Activated CD8-positive, alpha-beta memory T cell treated with anti-CD3 and anti-CD28 coated beads, Interleukin-2, amount 50 U/mL, for 24 hours (primary cell): ENCODE results near the gene GGT5.
"Not testable (repeated sequence)": the region's sequence is repeated elsewhere in the genome, so short reads cannot be mapped to it uniquely, and the experiment has no call there.

ENCODE experiments used
- DNase-seq: peaks from one replicate; pipeline ENCODE4 v3.0.0-alpha.2; 2020; ENCODE audit errors: extremely low read depth

GGT5 gene

DNA sequence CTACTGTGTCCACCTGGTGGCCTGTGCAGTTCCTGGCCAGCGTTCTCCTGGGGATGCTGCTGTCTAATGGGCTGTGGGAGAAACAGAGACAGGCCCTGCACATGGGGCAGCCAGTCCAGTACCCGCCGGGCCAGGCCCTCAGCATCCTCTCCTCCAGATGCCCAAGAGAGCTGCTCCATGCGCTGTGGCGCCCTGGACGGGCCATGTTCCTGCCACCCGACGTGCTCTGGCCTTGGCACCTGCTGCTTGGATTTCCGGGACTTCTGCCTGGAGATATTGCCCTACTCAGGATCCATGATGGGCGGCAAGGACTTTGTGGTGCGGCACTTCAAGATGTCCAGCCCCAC, 62.0 kb downstream of the GGT5 start:
- not testable (repeated sequence) for DNase-seq

DNA sequence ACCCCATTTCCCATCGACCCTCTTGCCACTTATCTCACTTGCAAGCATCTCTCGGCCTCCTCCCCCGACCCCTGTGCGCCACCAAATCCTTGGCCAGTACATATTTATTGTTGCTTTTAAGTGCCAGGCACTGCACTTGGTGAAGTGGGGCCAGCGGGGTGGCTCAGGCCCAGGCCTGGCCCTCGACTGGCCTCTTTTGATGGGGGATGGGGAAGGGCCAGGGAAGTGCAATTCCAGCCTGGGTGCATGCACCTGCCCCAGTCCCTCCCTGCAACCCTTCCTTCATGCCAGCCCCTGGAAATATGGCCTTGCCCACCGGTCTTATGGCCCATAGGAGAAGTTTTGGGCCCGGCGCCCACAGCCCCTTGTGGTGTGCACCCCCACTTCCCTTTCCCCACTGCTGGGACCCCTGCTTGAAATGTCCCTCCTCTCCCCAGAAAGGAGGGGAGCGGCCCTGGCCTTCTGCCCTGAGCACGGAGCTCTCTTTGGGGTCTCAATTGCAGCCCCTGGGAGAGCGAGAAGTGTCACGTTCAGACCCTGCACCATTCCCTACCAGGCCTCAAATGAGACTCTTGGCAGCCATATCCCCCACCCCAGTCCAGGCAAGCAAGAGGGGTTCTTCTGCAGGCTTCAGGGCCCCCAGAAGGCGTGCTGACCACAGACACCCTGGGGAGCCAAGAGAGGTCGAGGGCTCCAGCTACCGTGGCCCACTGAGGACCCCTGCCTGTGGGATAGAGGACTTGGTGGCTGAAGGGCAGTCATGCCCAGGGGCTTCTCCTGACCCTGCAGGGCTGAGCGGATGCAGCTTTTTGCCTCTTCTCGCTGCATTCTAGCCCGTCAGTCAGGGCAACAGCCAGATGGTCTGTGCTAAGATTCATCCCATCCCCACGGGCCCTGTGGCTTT, 62.6 kb downstream of the GGT5 start:
- DNase-seq, result no peak

GRCh38 chr22:24181088-24181995, 63.5 kb downstream of the GGT5 start, which contains the start of gene SUSD2:
SUSD2 (plus strand) TSS chr22:24181487; CDS start chr22:24181520, 33 bp downstream.
- no peak for DNase-seq

DNA sequence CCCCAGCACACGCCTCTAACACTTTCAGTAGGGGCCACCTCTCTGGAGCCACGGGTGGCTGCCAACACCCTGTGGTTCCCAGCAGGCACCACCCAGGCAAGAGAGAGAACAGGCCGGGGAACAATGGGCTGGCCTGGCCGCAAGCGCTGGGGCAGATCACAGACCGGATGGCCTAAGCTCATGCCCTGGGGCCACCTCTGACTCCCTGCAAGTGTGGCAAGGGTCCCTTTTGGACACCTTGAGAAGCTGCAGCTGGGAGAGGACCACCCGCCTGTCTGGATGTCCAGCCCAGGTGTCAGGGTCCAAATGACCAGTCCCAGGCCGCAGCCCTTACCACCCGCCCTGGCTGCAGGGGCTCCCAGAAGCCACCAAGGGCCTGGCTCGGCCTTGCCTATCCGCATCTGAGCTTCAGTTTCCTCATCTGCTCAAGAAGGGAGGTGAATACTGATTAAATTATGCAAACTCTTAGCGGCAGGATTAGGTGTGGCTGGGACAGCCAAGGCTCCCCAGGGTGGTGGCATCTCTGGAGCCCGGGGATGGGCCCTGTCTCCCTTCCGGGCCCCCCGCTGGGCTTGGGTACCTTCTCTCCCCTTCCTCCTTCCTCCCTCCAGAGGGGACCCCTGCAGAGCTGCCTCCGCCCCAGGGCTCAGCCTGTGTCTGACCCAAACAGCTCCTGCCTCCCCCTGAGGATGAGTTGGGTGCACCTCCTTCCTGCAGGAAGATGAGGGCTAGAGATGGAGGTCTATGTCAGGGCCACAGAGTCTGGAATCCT, 64.4 kb downstream of the GGT5 start:
- no peak for DNase-seq

DNA sequence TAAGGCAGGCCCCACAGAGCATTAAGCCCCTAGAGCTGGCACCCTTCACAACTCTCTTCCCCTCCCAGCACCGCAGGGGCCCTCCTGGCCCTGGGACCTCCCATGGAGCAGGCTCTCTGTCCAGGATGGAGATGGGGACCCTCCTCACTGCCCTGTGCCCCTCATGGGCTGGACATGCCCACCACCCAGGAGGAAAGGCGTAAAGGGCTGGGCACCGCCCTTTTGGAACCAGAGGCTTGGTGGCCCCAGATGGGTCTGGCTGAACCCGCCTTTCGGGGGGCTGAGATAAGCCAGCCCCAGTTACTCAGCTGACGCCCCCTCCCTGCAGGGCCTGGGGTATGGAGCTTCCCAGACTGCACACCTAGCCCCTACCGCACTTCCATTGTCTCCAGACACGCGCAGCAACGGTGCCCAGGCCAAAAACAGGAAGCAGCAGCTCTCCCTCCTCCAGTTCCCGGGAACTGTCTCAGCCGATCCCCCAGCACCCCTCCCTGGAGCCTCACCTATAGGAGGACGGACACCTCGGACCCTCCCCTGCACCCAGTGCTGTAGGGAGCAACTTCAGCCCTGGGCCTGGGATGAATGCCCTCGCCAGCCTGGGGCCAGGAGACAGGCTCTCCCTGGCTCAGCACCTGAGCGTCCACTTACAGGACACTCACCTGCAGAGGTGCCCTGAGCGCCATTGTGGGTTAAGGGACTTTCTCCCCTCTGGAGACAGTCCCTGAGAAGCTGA, 65.2 kb downstream of the GGT5 start:
- no peak for DNase-seq

DNA sequence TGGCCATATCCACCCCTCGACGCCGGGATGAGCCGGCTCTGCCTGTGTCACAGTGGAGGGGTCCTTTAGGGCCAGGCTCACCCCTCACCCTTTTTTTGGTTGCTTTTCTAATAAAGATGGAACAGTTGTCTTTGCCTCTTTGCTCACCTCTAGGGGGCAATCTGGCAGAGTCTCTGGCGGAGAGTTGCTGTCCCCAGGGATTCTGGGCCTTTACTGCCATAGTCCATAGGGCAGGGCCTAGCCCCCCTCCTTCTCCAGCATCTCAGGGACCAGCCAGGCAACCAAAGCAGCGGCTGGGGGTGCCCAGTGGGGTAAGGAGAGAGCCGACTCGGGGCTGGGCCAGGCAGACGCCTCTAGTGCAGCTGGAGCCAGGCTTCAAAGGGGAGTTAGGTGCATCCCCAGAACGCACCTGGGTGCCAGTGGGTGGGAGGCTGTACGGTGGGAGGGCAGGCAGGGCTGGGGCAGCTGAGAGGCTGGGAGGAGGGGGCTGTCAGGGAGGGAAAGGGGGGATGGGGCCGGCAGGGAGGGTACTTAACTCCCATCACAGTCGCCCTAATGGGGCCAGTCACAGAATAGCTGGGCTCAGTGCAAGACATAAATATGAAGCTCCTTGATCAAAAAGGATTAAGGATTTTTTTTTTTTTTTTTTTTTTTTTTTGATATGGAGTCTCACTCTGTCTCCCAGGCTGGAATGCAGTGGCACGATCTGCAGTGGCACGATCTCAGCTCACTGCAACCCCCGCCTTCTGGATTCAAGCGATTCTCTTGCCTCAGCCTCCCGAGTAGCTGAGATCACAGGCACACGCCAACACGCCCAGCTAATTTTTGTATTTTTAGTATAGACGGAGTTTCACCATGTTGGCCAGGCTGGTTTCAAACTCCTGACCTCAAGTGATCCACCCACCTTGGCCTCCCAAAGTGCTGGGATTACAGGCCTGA, 66.1 kb downstream of the GGT5 start:
- no peak for DNase-seq

GRCh38 chr22:24178021-24178431, 66.9 kb downstream of the GGT5 start:
- DNase-seq, result no peak

DNA sequence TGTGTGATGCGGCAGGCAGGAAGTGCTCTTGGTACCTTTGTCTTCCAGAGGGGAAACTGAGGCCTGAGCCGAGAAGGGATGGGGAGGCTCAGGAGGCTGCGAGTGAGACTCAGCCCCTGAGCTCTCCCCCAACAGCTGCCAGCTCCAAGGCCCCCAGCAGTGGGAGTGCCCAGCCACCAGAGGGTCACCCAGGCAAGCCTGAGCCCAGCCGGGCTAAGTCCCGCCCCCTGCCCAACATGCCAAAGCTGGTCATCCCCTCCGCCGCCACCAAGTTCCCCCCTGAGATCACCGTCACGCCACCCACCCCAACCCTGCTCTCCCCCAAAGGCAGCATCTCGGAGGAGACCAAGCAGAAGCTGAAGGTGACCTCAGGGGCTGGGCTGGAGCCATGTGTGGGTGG, 67.4 kb downstream of the GGT5 start:
- DNase-seq, result no peak

GRCh38 chr22:24177045-24177444, 67.8 kb downstream of the GGT5 start:
- no peak for DNase-seq

DNA sequence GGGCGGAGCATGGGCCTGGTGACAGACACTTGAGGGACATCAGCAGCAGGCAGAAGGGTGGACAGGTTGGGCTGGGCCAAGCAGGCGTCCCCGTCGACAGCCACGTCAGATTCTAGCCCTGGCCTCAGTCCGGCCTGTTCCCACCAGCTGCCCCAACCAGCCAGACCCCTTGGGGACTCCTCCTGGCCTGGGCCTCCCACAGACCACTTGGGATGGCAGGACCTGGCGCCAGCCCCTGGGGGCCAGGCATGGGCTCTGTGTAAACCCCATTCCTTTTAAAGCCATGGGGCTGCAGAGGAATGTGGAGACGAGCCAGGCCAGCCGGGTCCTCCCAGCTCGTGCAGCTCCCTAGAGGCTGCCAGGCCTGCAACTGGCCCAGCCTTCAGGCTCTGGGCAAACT, 68.3 kb downstream of the GGT5 start:
- no peak for DNase-seq

- DNase-seq, result no peak
These were observed 68.8 kb downstream of the GGT5 start for GRCh38 chr22:24176040-24176439.

DNA sequence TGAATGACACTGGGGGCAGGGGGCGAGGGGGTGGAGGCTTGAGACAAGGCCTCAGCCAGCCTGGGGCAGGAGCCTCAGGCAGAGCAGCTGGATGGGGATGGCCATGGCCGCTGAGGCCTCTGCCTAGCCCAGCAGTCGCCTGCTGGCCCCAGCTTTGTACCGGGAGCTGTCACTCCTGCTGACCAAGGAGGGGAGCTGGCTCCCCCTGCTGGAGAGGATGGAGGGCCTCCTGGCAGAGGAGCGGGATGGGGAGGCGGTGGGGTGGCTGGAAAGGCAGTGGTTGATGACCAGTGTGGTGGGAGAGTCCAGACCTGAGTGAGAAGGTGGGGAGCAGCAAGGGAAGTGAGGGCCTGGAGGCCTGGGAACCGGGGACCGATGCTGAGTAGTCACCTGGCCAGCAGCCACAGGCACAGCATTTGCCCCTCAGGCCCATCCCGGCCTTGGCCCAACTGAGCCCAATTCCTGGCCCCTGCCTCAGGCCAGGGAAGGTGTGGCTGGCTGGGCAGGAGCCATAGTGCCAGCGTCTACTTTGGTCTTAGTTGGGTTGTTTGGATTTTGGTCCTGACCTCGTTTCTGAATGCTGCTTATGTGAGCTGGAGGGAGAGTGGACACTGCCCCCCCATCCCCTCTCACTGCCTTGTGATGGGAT, 69.6 kb downstream of the GGT5 start:
- DNase-seq, result no peak

- no peak for DNase-seq
These were observed 73.1 kb downstream of the GGT5 start for GRCh38 chr22:24171822-24172221.

GRCh38 chr22:24170632-24171031, 74.2 kb downstream of the GGT5 start:
- no peak for DNase-seq

DNA sequence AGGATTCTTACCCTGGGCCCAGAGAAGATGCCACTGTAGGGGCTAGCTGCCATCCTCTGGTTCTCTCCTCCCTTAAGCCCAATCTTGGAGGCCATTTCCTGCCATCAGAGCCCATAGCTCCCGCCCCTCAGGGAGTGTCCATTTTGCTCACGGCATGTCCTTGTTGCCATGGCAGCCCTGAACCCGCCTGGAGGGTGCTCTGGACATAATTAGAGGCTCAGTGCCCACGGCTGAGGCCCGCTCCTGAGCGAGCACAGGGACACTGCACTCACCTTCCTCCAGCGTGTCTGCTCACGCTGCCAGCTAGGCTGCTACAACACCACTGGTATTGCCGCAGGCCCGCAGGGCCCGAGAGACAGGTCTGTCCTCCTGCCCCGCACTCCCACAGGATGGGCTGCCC, 74.7 kb downstream of the GGT5 start:
- DNase-seq, result no peak
